Middle frontal gyrus (tissue), 1 donor: Measurements from ENCODE around the gene IQSEC1.

Experiments
- DNase-seq: peaks from one replicate; pipeline ENCODE4 v3.0.0-alpha.2; 2015; ENCODE audit warnings: low spot score; ENCODE audit errors: extremely low spot score

IQSEC1 gene

GRCh38 chr3:13107661-13108060 is 34.4 kb upstream of the IQSEC1 start:
- DNase-seq: no peak

- no peak for DNase-seq
Measured at GRCh38 chr3:13106308-13107001, 33.2 kb upstream of the IQSEC1 start.

DNA sequence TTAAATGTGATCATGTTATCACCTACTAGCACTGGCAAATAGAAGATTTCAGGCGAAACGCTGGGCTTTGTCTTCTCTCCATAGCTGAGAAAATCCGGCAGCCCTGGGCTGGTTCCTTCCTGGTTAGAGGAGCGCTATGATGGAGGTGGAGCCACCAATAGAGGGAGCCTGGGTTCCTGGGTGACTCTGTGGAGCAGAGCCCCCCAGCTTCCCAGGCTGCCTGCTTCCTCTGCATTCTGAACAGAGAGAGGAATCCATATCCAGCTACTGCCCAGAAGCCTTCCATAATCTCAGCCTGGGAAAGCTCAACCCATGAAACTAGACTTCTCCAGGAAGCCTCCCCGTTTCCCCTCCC is 32.6 kb upstream of the IQSEC1 start:
- no peak for DNase-seq

GRCh38 chr3:13105181-13105895 is 32.1 kb upstream of the IQSEC1 start:
- DNase-seq: no peak

- DNase-seq: no peak
Measured at GRCh38 chr3:13104511-13104910, 31.3 kb upstream of the IQSEC1 start.

DNA sequence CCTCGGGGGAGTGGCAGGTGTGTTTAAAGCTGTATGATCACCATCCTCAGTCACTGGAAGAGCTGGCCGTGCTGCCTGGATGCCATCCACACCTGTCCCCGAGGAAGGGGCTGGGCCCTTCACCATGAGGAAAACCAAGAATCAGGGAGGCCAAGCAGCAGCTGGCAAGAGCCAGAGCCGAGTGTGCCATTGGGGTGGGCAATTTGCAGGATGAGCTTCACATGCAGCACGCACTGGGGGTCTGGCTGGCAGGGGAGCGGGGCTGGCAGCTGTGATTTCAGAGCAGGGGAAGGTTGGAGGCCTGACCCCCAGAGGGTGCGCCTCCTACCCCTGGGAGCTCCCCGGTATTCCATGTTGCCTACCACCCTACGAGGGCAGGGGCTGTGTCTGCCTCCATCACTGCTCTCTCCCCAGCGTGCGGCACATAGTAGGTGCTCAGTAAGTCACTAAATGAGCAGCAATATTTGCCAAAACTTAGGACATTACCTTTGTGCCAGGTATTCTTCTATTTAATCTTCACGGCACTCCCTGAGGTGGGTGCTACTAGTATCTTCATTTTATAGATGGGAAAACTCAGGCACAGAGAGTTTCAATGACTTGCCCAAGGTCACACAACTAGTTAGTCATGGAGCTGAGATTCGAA is 30.3 kb upstream of the IQSEC1 start:
- DNase-seq: no peak

GRCh38 chr3:13102386-13103345 is 29.4 kb upstream of the IQSEC1 start:
- DNase-seq: no peak

- no peak for DNase-seq
Measured at GRCh38 chr3:13099707-13100106, 26.5 kb upstream of the IQSEC1 start.

DNA sequence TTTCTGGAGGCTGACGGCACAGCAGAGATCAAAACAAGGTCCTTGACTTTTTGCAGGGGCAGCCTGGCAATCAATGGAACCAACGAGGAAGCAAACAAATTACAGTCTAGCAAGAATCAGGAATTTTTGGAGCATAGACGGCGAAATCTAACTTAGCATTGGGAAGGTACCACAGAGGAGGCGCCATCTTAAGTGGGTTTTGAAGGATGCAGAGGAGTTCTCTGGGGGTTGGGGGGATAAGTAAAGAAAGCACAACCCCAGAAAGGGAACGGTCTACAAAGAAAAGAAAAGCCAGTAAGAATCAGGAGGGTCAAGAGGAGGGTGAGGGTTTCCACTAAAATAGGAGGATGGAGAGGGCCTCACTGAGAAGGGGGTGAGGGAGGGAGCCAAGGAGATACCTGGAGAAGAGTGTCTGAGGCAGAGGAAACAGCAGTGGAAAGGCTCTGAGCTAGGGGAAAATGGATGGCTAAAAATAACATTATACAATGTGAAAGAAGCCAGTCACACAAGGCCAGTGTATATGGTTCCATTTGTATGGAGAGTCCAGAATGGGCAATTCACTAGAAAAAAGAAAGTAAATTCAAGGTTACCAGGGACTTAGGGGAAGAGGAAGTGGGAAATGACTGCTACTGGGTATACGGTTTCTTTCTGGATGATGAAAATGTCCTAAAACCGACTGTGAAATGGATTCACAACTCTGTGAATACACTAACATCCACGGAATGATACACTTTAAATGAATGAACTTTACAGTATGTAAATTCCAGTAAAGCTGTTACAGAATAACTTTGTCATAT is 25.2 kb upstream of the IQSEC1 start:
- DNase-seq: no peak

DNA sequence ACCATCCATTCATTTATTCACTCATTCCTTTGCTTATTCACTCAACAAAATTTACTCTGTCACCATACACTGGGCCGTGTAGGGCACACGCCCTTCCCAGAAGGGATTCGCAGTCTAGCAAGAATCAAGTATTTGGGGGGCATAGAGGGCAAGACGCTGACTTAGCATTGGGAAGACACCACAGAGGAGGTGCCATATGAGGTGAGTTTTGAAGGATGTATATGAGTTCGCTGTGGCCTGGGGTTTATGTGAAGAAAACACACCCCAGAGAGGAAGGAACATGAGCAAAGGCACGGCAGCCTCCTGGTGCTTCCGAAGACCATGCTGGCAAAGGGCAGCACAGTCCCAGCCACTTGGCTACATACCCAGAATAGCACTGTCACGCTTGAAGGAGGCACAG is 23.1 kb upstream of the IQSEC1 start:
- DNase-seq: no peak

DNA sequence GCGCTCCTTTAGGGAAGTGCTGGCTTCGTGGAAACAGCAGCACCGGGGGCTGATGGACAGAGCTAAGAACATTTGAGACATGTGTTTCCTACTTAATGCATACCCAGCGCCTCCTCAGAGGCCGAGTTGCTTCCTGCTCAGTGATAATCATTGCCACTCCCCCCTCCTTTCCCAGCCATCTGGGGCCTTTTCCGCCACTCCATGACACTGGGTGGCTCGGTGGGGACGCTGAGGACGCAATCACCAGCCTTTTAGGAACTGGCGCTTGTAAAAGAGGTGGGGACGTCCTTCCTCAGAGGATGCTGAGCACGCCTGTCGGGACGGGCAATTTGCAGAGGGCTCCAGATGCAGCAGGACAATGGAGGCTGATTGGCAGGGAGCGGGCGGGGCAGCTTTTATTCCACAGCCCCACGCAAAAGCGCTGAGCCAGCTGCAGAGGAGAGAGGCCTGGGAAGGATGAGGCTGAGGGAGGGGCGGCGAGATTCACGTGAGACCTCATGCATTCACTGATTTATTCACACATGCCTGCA is 22.2 kb upstream of the IQSEC1 start:
- no peak for DNase-seq

GRCh38 chr3:13093687-13094086 is 20.5 kb upstream of the IQSEC1 start:
- no peak for DNase-seq

DNA sequence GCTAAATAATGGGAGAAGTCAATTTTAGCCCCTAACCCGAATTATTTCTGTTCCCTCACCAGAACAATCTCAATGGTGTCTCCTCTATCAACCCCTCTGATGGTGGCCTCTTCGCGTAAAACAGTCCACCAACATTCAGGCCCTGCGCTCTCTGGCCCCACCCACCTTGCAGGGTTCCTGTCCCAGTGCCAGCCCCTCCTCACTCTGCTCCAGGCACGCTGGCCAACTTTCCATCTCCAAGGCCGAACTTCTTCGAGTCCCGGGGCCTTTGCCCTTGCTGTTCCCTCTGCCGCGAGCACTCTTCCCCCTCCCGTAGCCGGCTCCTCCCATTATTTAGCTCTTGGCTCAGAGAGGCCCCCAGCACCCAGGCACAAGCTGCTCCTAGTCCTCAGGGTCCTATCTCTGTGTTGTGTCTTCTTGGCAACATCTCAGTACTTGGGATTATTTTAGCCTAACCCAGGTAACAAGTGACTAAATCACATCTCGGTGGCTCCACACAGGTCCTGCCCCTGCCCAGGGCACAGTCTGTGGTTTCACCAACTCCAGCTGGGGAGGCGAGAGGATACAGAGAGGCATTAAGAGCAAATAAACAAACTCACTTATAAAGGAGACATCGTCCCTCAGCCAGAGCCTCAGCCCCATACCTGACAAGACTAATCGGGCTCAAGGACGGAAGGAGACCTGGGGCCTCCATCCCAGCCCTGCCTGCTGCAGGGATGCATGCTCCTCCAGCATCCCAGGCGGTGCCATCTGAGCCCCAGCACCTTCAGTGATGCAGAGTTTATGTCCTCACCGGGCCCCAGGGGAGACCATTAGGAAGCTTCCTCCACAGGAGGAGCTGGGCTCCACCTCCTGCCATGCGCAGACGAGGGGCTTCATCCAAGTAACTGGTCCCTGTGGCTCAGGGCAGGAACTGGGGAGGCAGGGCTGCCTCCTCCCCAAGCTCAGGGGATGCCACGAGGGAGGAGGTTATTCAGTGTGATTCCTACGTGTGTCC is 19.7 kb upstream of the IQSEC1 start:
- no peak for DNase-seq

DNA sequence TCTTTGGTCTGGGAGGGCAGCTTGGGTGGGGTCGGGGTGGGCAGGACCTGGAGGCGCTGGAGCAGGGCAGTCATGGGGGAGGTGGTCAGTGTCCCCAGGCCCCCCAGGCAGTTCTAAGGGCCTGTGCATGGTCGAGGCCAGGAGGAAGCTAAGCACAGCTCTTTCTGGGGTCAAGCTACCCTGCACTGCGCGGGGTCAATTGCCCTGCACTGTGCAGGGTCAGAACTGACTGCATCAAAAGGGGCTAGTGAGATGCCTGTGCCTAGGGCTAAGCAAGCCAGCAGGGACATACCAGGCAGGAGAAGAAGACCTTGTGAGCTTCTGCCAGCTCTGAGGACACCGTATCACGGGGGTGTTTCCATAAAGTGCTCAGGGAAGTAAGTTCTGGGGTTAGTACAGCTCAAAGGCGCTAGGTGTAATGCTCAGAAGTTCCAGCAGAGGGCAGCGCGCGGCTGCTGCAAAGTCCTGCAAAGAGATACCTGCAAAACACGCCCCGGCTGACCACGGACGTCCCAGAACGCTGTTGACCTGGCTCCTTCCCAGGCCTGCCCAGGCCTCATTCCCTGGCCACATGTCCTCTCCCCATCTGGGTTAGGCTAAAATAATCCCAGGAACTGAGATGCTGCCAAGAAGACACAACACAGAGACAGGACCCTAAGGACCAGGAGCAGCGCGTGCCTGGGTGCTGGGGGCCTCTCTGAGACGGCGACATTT is 18.8 kb upstream of the IQSEC1 start:
- DNase-seq: peak; percentile 70

DNA sequence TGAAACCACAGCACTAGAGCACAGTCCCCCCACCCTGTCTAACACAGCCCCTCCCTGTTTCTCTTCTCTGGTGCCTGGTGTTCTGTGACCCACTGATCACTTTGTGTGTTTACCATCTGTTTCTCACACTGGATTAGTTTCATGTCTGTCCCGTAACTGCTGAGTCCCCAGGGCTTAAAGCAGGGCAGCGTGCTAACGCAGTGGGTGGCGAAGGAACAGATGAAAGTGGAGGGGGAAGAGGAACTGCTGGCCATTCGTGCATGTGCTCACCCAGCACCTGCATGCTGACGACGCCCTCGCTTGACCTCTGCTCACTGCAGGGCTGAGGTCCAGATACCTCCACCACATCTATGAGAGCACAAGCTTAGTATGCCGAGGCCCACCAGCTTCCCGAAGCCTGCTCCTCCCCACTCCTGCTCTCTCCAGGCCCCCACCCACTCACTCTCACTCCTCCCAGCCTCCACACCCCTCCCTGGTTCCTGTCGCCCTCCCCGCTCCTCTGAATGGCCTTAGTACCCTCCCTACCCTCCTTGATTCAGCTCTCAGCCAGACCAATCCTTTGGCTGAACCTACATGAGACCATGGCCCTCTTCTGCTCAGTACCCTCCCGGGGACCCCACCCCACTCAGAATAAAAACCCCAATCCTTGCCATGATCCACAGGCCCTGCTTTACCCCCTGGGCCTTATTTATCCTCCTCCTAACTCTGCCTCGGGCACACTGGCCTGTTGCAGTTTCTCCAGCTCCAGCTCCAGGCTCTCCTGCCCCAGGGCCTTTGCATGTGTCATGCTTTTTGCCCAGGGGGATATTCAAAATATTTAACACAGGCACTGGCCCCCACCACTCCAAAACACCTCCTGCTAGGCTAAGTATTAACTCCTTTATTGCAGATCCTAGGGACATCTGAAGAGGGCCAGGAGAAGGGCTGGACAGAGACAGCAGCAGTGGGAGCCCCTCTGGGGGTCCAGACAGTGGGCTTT is 15.1 kb upstream of the IQSEC1 start:
- no peak for DNase-seq

DNA sequence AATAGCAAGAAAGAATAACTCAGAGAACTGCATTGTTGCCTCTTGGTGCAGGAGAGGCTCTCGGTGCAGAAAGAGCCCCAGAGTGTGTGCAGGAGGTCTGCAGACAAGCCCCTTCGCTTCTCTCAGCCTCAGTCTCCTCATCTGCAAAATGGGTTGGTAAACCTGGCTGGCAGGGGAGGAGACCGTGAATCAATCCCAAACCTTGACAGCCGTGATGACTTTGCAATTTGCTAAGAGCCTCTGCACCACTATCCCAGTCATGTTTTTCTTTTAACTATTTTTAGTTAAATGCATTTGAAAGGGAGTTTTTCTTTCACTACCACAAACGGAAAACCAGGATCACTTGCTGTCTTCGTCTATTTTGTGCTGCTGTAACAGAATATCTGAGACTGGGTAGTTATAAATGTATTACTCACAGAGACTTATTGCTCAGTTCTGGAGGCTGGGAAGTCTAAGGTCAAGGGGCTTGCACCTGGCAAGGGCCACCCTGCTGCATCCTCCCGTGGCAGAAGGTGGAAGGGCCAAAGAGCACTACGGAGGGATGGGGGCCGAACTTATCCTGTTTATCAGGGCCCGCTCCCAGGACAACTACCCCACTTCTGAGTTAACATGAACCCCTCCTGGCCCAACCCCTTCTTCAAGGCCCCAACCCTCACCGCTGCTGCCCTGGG is 14.2 kb upstream of the IQSEC1 start:
- no peak for DNase-seq

- DNase-seq: no peak
Measured at GRCh38 chr3:13086531-13086981, 13.3 kb upstream of the IQSEC1 start.
